ENCODE data around the gene GFM2. TPM values are rescaled to one million over a fixed set of nuclear protein-coding genes. Genes with fewer than 3 reads are reported as not detected.

GFM2 gene
- polyA plus RNA-seq (2011; rRNA removed), result 19.3 and 35.6 TPM in 2 replicates
- 14.7 and 16.8 TPM in 2 replicates for polyA minus RNA-seq (2011; rRNA and poly(A)+ RNA removed)

DNA sequence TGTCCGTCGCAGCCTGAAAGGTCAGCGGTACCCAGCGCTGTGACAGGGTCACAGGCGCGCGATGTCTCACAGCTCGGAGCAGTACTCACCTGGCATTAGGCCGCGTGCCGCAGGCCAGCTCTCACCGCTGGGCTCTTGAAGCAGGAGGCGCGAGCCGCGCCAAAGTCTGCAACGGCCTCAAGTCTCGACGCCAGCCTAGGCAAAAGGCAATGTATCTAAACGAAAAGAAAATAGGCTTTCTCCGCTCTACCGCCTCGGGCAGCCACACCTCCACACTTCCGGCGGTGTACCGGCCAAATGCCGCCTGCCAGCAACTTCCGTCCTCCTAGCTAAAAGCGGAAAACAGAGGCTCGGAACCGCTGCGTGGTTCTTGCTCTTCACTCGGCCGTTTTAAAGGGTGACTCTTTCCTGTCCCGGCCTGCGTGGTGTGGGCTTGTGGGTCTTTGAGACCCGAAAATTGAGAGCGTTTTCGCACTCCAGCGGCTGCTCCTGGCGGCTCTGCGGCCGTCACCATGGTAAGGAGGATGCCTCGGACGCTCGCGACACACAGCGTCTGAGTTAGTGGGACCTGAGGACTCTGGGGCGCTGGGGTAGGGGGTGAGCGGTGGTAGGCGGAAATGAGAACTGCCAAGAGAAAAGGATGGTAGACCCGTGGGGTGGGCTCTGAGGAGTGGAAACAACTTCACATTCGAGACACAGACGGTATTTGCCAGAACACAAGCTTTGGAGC is at the start of gene GFM2, which contains the start of gene NSA2:
GFM2 (minus strand) TSS at position 269 of the 730 bp plus-strand sequence. CDS start 3,375 bp downstream, outside the sequence.
NSA2 (plus strand) TSS at position 401 of the 730 bp plus-strand sequence; CDS start at position 513, 112 bp downstream.
- H3K36me3 ChIP-seq (ENCODE audit: control insufficient read depth, insufficient read depth, low read length), result no peaks in the 10 kb centered on the region
- H3K4me3 ChIP-seq (ENCODE audit: low read depth, low read length), result peak within 1 kb of the TSS; percentile 95
- POLR2A ChIA-PET, result interaction anchor here (0.6 kb wide), 1 partner anchor 48 kb away, joined by 3 read pairs; no protein-coding TSS in a partner anchor
- peak; percentile 69 for DNase-seq (ENCODE audit: low read depth)
- no peaks in the 10 kb centered on the region for H3K27me3 ChIP-seq (ENCODE audit: control insufficient read depth, insufficient read depth, low read length)
- CTCF ChIA-PET, result interaction anchor here (0.9 to 1.3 kb wide), 6 partner anchors 34 to 151 kb away, joined by 3 to 6 read pairs (median 4); no protein-coding TSS in a partner anchor
- TF ChIP-seq CTCF (IDR thresholded peaks at IDR 0.05; ENCODE audit: insufficient read depth, low read depth, low read length), result no peak

DNA sequence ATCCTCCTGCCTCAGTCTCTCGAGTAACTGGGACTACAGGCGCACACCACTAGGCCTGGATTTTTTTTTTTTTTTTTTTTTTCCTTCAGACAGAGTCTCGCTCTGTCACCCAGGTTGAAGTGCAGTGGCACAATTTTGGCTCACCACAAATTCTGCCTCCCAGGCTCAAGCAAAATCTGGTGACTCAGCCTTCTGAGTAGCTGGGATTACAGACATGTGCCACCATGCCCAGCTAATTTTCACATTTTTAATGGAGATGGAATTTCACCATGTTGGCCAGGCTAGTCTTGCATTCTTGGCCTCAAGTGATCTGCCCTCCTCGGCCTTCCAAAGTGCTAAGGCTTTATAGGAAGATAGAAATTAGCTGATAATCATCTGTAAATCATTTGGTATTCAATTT is 44.0 kb upstream of the GFM2 start:
- no peak for DNase-seq (ENCODE audit: low read depth)

DNA sequence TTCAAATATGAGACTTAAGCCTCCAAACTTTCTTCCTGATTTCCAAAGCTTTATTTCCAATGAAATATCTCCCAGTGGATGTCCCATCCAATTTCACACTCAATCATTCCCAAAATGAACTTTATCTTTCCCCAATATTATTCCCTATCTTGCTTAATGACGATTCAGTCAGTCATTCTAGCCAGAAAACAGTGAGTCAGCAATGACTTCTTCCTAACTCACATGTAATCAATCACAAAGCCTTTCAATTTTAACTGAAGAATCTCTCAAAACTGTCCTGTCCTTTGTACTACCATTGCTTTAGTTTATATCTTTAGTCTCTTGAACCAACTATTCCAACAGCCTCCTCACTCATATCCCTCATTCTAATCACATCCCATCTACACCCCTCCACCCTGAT is 35.0 kb upstream of the GFM2 start:
- no peak for TF ChIP-seq CTCF (IDR thresholded peaks at IDR 0.05; ENCODE audit: insufficient read depth, low read depth, low read length)
- ChIA-PET CTCF (no interaction called here), POLR2A (no interaction called here)
- no peaks in the 10 kb centered on the region for H3K36me3 ChIP-seq (ENCODE audit: control insufficient read depth, insufficient read depth, low read length)
- DNase-seq (ENCODE audit: low read depth), result no peak
- H3K4me3 ChIP-seq (ENCODE audit: low read depth, low read length), result no peak overlapping the region
- no peaks in the 10 kb centered on the region; the same call in 1 of the 2 replicates for H3K27me3 ChIP-seq (ENCODE audit: control insufficient read depth, insufficient read depth, low read length)

More for the DNA sequence above, 44.0 kb upstream of the GFM2 start:
- no peaks in the 10 kb centered on the region; the same call in 1 of the 2 replicates for H3K27me3 ChIP-seq (ENCODE audit: control insufficient read depth, insufficient read depth, low read length)
- no peak overlapping the region for H3K4me3 ChIP-seq (ENCODE audit: low read depth, low read length)
- ChIA-PET POLR2A (no interaction called here), CTCF (no interaction called here)
- no peaks in the 10 kb centered on the region for H3K36me3 ChIP-seq (ENCODE audit: control insufficient read depth, insufficient read depth, low read length)
- no peak for TF ChIP-seq CTCF (IDR thresholded peaks at IDR 0.05; ENCODE audit: insufficient read depth, low read depth, low read length)

- Histone ChIP-seq H3K4me3 (ENCODE audit: low read depth, low read length) (no peak overlapping the region), H3K36me3 (ENCODE audit: control insufficient read depth, insufficient read depth, low read length) (no peaks in the 10 kb centered on the region), H3K27me3 (ENCODE audit: control insufficient read depth, insufficient read depth, low read length) (no peaks in the 10 kb centered on the region)
- CTCF ChIA-PET, result no interaction called here
- no peak for DNase-seq (ENCODE audit: low read depth)
- POLR2A ChIA-PET, result no interaction called here
- no peak for TF ChIP-seq CTCF (IDR thresholded peaks at IDR 0.05; ENCODE audit: insufficient read depth, low read depth, low read length)
These were observed 34.3 kb upstream of the GFM2 start for GRCh38 chr5:74801197-74801596.
